Kidney (tissue), 14 donors: Measurements from ENCODE around the gene PEBP1. TPM values are rescaled to one million over a fixed set of nuclear protein-coding genes. Genes with fewer than 3 reads are reported as not detected.

Experiments used
- DNase-seq, 5 donors: peaks; one replicate each; pipeline ENCODE4 v3.0.0-alpha.2; 2013 to 2020
- FAIRE-seq: peaks from 2 replicates; lab custom pipeline; 2012; peaks lifted over from hg19 to GRCh38; lab: Jason Lieb, UNC
- H3K27ac ChIP-seq, 2 donors: one replicate each; pipeline ENCODE4 v1.7.0; 2013; ENCODE audit warnings: low read depth in 2 of 2, low read length in 2 of 2, inconsistent platforms in 1 of 2
- H3K27me3 ChIP-seq: one replicate; pipeline ENCODE4 v1.7.1; 2013; ENCODE audit warnings: low read length, inconsistent platforms; ENCODE audit not compliant: control insufficient read depth, insufficient read depth
- H3K36me3 ChIP-seq, 3 donors: one replicate each; pipeline versions ENCODE4 v1.7.0 to v1.7.1; 2013; ENCODE audit warnings: low read length in 3 of 3, control low read depth in 1 of 3, inconsistent platforms in 1 of 3; ENCODE audit not compliant: insufficient read depth in 3 of 3, control insufficient read depth in 2 of 3
- H3K4me1 ChIP-seq, 3 donors: one replicate each; pipeline versions ENCODE4 v1.7.0 to v1.7.1; 2013; ENCODE audit warnings: low read length in 3 of 3, inconsistent platforms in 1 of 3, low read depth in 1 of 3; ENCODE audit not compliant: control insufficient read depth in 2 of 3, insufficient read depth in 2 of 3
- H3K4me3 ChIP-seq, 3 donors: one replicate each; pipeline versions ENCODE4 v1.7.0 to v1.8.1; 2013; ENCODE audit warnings: low read length in 3 of 3, control low read depth in 1 of 3, inconsistent platforms in 1 of 3
- H3K9ac ChIP-seq, 3 donors: one replicate each; pipeline versions ENCODE4 v1.7.0 to v1.7.1; 2013; ENCODE audit warnings: low read length in 3 of 3, control low read depth in 1 of 3, inconsistent platforms in 1 of 3
- H3K9me3 ChIP-seq, 3 donors: one replicate each; pipeline versions ENCODE4 v1.7.0 to v1.7.1; 2013; ENCODE audit warnings: low read length in 3 of 3, control low read depth in 1 of 3, inconsistent platforms in 1 of 3; ENCODE audit not compliant: control insufficient read depth in 2 of 3, insufficient read depth in 1 of 3
- CTCF ChIP-seq: IDR thresholded peaks from 3 replicates; pipeline ENCODE4 v1.5.1; 2012; ENCODE audit warnings: mild to moderate bottlenecking, moderate library complexity, borderline replicate concordance; ENCODE audit not compliant: insufficient read depth; ENCODE audit errors: extremely low read depth
- intact Hi-C: fragments of 100-400 bp; cut with DNase I; formaldehyde crosslinking; loops from one replicate; pipeline ENCODE4 v1.11.1; 2022
- polyA plus RNA-seq: library from polyadenylated mRNA; stranded (reverse); fragments of 350-450 nt; fragmentation: Illumina TruSeq; extraction: RNeasy Lipid Tissue Mini Kit (QIAGEN cat#74804); gene quantifications from one replicate; pipeline ENCODE4 v1.2.3, GENCODE V29; 2014; ENCODE audit warnings: low read depth, low replicate concordance; ENCODE audit not compliant: insufficient read depth
- total RNA-seq: library from RNA; stranded (reverse); fragmentation: NEBNext Ultra II Directional; extraction: Animal tissue kit (Norgen Biotek cat#: 25700); gene quantifications from one replicate; pipeline ENCODE4 v1.2.1, GENCODE V29; 2021
- donor health status: control.
- donor health status: control.
- donor health status: control.
- donor health status: control.
- donor health status: control.
- donor health status: DM: yes; HTN: yes; CAD: no.
- donor health status: Normal renal cell carcinoma (clear cell type).

PEBP1 gene
- total and polyA plus RNA-seq, 2 donors from 2014 or later: 321 to 1,168 TPM

- no peaks in the 10 kb centered on the region for H3K9me3 ChIP-seq
- peak within 1 kb of the TSS; percentile 32 to 59 for H3K27ac ChIP-seq
- FAIRE-seq: no peak
- DNase-seq: peak; percentile 75 to 87 (median 79)
- no peaks in the 10 kb centered on the region for H3K36me3 ChIP-seq
- peak within 1 kb of the TSS; percentile 67 to 76 (median 68) for H3K4me3 ChIP-seq
- no peaks in the 10 kb centered on the region for H3K27me3 ChIP-seq
- peak within 1 kb of the TSS; percentile 44 to 67 (median 64) for H3K9ac ChIP-seq
- TF ChIP-seq CTCF: no peak
- intact Hi-C loops: no loop called here
- H3K4me1 ChIP-seq: peaks cover 0 to 2% (median 0%) of the 10 kb centered on the region in 3 donors
These were observed 32.1 kb upstream of the PEBP1 start, which contains the start of gene VSIG10 for GRCh38 chr12:118103601-118104382. Gene VSIG10, minus strand, starts transcription at chr12:118104011. Its CDS starts 340 bp downstream, at chr12:118103671.

GRCh38 chr12:118107011-118107410, 28.9 kb upstream of the PEBP1 start:
- Histone ChIP-seq H3K4me1 (peaks cover 0 to 2% (median 0%) of the 10 kb centered on the region in 3 donors), H3K27me3 (no peaks in the 10 kb centered on the region), H3K36me3 (no peaks in the 10 kb centered on the region), H3K4me3 (no peak overlapping the region), H3K9ac (no peak overlapping the region), H3K9me3 (no peaks in the 10 kb centered on the region), H3K27ac (no peak overlapping the region)
- FAIRE-seq (no peak), DNase-seq (no peak)
- intact Hi-C loops: no loop called here
- TF ChIP-seq CTCF: no peak

DNA sequence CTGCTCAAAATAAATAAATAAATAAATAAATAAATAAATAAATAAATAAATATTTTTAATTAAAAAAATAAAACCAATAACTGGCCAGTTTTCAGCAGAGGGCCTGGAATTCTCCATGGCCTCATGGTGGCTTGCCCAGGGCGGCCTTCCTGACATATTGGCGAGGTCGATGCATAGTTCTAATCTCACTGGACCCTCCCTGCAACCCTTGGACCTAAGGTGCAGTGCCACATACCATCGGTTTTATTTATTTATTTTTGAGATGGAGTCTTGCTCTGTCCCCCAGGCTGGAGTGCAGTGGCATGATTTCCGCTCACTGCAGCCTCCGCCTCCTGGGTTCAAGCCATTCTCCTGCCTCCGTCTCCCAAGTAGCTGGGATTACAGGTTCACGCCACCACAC, 28.2 kb upstream of the PEBP1 start:
- H3K9ac ChIP-seq: no peak overlapping the region

More for the DNA sequence above, 28.2 kb upstream of the PEBP1 start:
- Histone ChIP-seq H3K9me3 (no peaks in the 10 kb centered on the region), H3K36me3 (no peaks in the 10 kb centered on the region), H3K4me3 (no peak overlapping the region), H3K4me1 (peaks cover 0 to 2% (median 0%) of the 10 kb centered on the region in 3 donors), H3K27ac (no peak overlapping the region), H3K27me3 (no peaks in the 10 kb centered on the region)
- FAIRE-seq (no peak), DNase-seq (no peak)
- TF ChIP-seq CTCF: no peak
- intact Hi-C loops: no loop called here
